ENCODE results near the gene DNAH9.

DNAH9 gene

DNA sequence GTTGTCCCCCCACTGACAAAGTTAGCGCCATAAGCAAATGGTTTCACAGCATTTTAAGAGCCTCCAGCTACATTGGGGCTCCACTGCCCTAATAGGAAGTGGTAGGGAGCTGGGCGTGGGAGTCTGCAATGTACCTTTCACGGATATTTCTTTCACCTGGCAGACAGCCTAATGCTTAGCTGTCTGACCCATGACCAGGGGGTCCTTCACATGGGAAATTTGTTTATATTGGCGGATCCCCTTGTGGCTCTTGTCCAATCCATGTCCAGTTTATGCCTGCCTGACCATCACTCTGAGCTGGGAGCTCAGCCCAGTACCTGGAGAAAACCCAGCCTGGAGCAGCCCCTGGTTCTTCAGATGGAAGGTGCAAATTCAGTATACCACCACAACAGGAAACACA, 254.0 kb downstream of the DNAH9 start:
- DNase-seq (ENCODE audit: low read depth) = no peak

GRCh38 chr17:11852912-11853311, 254.6 kb downstream of the DNAH9 start:
- DNase-seq (ENCODE audit: low read depth) = no peak

DNA sequence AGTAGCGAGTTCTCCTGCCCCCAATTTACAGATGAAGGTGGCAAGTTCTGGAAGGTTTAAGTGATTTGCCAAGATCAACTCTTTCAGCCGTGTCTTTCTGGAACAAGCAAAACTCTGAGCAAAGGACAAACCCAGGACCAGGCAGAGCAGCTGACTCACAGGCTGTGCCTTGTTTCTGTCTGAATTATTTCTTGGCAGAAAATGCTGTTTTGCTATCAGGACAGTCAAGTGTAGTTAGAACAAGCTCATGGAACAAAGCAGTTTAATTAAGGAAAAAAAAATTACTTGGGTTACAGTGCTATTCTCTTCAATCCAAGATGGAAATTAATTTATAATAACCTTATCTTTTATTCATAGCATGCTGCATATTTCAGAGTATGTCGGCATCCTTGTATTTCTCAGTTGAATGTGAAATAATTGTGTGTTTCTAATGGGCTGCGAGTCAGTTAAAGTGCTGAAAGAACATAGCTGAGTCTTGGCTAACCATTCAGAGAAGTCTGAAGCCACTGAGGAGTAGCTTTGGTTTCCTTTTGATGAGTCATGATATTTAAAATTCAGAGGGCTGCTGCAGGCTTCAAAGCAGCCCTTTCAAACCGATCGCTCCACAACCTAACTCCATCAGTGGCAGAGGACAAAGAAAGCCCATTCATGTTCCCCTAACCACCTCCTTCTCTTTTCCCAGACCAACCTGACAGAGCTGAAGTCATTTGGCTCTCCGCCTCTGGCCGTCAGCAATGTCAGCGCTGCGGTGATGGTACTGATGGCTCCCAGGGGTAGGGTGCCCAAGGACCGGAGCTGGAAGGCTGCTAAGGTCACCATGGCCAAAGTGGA, 255.3 kb downstream of the DNAH9 start:
- DNase-seq (ENCODE audit: low read depth) = no peak

- no peak for DNase-seq (ENCODE audit: low read depth)
Measured at GRCh38 chr17:11855306-11855705, 257.0 kb downstream of the DNAH9 start.

DNA sequence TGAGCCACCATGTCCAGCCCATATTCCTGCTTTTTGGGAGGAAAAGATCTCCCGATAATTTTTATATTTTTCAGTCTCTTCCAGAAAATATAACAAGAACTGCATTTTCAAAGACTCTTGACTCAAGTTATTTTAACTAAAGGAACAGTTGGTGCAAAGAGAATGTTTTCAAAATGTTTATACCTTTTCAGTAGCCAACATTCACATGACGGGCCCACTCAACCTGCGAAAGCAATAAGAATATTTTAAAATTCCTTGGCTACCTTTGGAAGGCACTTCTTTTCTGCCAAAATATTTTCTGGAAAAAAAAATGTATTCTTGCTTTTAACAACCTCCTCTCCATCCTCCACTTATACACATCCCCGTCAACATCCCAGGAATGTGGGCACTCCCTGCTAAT, 258.7 kb downstream of the DNAH9 start:
- DNase-seq (ENCODE audit: low read depth) = no peak

DNA sequence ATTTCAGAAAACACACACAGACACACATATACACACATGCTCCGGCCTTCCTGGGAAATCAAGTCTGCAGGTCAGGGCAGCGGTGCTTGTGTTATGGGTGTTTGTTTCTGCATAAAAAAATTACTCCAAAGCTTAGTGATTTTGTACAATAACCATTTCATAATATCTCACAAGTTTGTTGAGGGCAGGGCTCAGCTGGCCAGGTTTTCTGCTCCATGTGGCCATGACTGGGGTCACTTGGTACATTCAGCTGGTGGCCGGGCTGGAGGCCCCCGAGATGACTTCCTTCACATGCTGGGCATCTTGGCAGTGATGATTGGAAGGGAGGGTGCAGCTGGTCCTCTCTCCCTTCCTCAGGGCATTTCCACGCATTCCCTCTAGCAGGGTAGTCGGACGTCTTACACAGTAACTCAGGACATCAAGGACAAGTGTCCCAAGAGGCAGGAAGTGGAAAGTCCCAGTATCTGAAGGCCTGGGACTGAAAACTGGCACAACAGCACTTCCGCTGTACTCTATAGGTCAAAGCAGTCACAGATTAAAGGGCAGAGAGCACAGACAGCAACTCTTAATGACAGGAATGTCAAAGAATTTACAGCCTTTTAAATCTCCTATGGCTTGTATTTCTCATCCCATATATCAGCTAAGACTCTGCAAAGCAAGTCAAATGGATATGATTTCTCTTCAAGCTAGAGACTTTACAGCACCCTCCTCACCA, 271.6 kb downstream of the DNAH9 start:
- no peak for DNase-seq (ENCODE audit: low read depth)

- DNase-seq (ENCODE audit: low read depth) = no peak
Measured at GRCh38 chr17:11871773-11872172, 273.5 kb downstream of the DNAH9 start.

- no peak for DNase-seq (ENCODE audit: low read depth)
Measured at GRCh38 chr17:11874756-11875155, 276.5 kb downstream of the DNAH9 start.

DNA sequence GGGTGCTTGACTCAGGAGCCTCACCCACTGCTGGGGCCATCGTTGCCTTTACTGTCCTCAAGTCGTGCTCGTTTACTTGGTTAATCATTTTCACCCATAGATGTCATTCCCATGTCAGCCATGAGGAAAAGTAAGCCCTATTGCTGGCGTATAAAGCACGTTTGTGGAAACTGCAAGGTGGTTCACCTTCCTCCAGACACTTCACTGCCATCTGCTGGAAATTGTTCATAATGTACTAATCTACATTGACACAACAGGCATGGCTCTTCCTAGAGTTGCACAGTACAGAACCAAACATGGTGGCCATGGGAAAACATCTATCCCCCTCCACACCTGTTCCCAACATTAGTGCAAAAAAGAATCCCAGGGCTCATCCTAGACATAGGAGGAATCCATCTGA, 282.4 kb downstream of the DNAH9 start:
- DNase-seq (ENCODE audit: low read depth) = no peak

GRCh38 chr17:11882716-11883115, 284.4 kb downstream of the DNAH9 start:
- no peak for DNase-seq (ENCODE audit: low read depth)

DNA sequence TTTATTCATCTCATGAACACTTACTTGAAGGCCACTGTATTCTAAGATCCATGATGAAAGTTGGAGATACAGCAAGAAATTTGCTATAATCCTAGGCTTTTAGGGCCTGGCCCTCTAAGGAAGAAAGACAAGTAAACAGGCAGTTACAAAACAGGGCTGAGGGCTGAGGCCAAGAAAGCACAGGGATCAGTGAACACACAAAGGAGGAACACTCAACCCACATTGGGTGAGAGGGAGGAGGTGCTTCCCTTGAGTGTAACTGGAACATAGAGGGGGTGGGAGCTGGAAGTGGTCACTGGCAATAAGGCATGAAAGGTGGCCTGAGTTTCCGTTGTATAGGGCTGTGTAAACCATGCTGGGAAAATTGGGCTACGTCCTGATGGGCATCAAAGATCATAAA, 286.8 kb downstream of the DNAH9 start:
- DNase-seq (ENCODE audit: low read depth) = no peak

DNA sequence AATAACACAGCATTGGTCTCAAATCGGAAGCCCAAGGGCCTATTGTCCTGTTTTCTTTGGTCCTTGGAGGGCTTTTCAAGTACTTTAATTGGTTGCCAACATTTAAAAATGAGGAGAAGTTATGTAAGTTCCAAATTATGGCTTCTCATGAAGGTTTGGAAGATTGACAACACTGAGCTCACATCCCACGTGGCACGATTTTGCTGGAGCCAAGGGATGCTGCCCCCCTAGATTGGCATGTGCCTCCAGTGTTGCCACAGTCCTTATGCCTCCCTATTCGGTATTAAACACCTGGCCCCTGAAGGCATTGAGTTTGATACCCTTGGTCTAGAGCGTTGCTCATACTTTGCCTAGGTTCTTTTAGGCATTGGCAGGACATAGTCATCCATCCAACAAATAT, 291.0 kb downstream of the DNAH9 start:
- DNase-seq (ENCODE audit: low read depth) = no peak

- no peak for DNase-seq (ENCODE audit: low read depth)
Measured at GRCh38 chr17:11893862-11894261, 295.6 kb downstream of the DNAH9 start.

DNA sequence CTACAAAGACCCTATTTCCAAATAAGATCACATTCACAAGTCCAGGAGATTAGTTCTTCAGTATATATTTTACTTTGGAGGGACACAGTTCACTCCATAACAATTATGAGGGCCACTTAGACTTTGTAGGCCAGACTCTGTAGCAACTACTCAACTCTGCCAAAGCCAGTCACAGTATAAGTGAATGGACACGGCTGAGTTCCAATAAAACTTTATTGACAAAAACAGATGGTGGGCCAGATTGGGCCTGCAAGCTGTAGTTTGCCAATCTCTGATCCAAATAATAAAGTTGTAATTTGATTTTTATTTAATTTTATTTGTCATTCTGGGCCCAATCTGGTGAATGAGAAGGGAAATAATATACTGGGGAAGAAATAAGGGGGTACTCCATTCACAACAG, 297.9 kb downstream of the DNAH9 start:
- no peak for DNase-seq (ENCODE audit: low read depth)

GRCh38 chr17:11898526-11899235, 300.4 kb downstream of the DNAH9 start:
- DNase-seq (ENCODE audit: low read depth) = no peak

DNA sequence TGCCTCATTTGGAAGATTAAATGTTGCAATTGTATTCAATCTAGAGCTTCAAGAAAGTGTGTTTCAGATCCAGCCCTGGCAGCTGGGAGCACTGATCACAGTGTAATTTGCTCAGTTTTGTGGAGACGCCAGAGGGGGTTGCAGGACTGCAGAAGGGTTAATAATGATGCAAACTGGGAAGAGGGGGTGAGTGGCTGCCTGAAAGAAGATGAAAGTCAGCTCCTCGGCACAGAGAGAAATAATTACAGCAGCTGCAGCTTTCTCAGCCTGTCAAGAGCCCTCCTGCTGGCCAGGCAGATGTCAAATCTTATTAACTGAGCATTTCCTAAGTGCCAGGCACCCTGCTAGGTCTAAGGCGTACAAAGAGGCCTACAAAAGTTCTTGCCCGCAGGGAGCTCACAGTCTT, 301.3 kb downstream of the DNAH9 start:
- DNase-seq (ENCODE audit: low read depth) = no peak

GRCh38 chr17:11900041-11900476, 301.8 kb downstream of the DNAH9 start:
- DNase-seq (ENCODE audit: low read depth) = no peak

- no peak for DNase-seq (ENCODE audit: low read depth)
Measured at GRCh38 chr17:11900655-11901054, 302.4 kb downstream of the DNAH9 start.

DNA sequence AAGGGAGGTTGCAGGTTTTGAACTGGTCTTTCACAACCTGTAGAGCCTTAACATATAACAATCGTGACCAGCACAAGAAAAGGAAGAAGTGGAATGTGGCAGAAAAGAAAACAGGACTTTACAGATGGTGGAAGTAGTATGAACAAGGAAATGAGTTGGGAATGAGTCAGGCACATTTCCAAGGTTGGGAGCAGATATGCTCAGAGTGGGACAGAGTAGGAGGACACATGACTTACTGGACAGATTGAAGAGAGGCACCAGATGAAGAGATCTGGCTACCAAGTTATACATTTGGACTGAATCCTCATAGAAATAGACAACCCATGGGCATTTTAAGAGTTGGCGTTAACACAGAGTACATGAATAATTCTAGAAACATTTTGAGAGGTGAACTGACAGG, 303.7 kb downstream of the DNAH9 start:
- no peak for DNase-seq (ENCODE audit: low read depth)

GRCh38 chr17:11908711-11909146, 310.5 kb downstream of the DNAH9 start:
- DNase-seq (ENCODE audit: low read depth) = no peak

DNA sequence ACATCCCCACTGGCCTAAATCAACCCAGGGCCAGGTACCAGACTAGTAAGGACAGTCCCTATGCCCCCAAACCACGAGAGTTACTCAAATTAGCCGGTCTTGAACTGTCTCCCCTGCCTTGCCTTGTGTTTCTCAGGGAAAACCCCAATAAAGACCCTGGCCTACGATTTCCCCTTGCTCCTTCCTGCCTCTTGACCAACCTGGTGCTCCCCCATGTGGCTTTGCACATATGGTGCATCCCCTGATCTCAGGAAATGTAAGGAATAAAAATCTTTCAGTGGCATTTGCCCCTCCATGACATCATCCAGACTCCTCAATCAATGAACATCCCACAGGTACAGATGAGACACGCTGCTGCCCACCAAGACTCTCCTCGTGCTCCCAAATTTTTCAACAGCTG, 311.1 kb downstream of the DNAH9 start:
- DNase-seq (ENCODE audit: low read depth) = no peak

GRCh38 chr17:11916091-11916490, 317.8 kb downstream of the DNAH9 start:
- DNase-seq (ENCODE audit: low read depth) = no peak

GRCh38 chr17:11917415-11917814, 319.1 kb downstream of the DNAH9 start:
- DNase-seq (ENCODE audit: low read depth) = no peak
